ENCODE measurements around the gene GLIS2.

GLIS2 gene

DNA sequence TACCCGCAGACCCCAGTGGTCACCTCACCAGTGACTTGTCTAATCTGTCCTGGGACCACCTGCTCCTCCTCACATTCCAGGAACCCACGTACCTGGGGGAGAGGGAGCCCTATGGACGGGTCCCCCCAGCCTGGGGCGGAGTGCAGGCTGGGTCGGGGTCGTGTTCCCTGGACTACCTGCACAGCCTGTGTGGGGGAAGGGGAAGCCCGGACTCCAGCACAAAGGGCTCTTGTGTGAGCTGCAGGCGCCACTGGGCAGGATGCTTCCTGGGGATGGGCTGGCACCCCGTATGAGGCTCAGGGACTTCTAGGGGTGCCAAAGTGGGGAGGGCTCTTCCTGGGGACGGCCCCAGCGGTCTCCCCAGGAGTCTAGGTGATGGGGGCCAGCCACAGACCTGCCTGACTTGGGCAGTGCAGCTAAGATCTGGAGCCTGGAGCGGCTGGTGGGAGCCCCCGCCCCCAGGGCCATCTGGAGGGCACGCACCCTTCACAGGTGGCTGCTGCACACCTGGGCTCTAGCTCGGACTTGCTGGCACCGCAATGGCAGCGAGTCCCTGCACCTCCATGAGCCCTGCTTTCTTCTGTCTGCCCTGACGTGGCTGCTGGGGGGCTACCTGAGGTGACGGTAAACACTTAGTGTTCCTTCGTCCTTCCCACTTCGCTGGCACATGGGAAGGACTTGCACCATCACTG, 63.3 kb downstream of the GLIS2 start:
- DNase-seq (ENCODE audit: low read depth in 2 of 2) = no peak
- TF ChIP-seq, protein P1, sequence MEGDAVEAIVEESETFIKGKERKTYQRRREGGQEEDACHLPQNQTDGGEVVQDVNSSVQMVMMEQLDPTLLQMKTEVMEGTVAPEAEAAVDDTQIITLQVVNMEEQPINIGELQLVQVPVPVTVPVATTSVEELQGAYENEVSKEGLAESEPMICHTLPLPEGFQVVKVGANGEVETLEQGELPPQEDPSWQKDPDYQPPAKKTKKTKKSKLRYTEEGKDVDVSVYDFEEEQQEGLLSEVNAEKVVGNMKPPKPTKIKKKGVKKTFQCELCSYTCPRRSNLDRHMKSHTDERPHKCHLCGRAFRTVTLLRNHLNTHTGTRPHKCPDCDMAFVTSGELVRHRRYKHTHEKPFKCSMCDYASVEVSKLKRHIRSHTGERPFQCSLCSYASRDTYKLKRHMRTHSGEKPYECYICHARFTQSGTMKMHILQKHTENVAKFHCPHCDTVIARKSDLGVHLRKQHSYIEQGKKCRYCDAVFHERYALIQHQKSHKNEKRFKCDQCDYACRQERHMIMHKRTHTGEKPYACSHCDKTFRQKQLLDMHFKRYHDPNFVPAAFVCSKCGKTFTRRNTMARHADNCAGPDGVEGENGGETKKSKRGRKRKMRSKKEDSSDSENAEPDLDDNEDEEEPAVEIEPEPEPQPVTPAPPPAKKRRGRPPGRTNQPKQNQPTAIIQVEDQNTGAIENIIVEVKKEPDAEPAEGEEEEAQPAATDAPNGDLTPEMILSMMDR (IDR thresholded peaks at IDR 0.05; ENCODE audit: low read depth, low read length) = no peak
- H3K4me3 ChIP-seq (replicated peaks in 1 of 2; ENCODE audit: low read depth in 2 of 2, low read length in 2 of 2) = no peak overlapping the region

DNA sequence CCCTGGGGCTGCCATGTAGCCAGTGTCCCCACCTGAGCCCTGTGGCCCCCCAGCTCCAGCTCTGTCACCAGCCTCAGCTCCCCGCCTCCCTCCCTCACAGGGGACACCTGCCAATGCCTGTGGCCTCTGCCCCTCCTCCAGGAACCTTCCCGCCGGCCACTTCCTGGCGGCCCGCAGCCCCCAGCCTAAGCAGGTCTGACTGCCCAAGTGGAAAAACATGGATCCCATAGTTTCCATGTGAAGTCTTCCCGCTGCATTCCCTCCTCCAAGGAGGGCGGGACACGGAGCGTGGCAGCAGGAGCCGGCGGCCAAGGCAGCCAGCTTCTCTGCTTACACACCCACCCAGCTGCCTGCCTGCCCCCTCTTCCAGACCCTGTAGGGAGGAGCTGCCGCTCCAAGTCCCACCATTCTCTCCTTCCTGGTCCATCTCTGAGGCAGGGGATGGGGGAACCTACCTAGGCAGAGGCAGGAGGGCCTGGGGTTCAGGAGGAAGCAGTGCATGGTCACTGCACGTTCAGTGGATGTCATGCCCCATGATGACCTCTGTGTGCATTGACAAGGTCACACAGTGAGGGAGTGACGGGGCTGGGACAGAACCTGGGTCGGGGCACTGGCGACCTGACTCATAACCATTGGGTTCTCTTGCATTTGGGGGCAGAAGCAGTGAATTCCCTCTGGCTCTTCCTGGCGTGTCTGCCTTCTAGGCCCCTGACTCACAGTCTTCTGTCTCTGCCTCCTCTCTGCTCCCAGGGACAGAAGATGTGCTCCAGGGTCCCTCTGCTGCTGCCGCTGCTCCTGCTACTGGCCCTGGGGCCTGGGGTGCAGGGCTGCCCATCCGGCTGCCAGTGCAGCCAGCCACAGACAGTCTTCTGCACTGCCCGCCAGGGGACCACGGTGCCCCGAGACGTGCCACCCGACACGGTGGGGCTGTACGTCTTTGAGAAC, 64.5 kb downstream of the GLIS2 start:
- TF ChIP-seq, protein P1 (IDR thresholded peaks at IDR 0.05; ENCODE audit: low read depth, low read length) = no peak
- DNase-seq (ENCODE audit: low read depth in 2 of 2) = no peak
- no peak overlapping the region for H3K4me3 ChIP-seq (replicated peaks in 1 of 2; ENCODE audit: low read depth in 2 of 2, low read length in 2 of 2)

DNA sequence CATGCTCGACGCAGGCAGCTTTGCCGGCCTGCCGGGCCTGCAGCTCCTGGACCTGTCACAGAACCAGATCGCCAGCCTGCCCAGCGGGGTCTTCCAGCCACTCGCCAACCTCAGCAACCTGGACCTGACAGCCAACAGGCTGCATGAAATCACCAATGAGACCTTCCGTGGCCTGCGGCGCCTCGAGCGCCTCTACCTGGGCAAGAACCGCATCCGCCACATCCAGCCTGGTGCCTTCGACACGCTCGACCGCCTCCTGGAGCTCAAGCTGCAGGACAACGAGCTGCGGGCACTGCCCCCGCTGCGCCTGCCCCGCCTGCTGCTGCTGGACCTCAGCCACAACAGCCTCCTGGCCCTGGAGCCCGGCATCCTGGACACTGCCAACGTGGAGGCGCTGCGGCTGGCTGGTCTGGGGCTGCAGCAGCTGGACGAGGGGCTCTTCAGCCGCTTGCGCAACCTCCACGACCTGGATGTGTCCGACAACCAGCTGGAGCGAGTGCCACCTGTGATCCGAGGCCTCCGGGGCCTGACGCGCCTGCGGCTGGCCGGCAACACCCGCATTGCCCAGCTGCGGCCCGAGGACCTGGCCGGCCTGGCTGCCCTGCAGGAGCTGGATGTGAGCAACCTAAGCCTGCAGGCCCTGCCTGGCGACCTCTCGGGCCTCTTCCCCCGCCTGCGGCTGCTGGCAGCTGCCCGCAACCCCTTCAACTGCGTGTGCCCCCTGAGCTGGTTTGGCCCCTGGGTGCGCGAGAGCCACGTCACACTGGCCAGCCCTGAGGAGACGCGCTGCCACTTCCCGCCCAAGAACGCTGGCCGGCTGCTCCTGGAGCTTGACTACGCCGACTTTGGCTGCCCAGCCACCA, 65.4 kb downstream of the GLIS2 start:
- no peak overlapping the region for H3K4me3 ChIP-seq (replicated peaks in 1 of 2; ENCODE audit: low read depth in 2 of 2, low read length in 2 of 2)
- TF ChIP-seq, protein P1 (IDR thresholded peaks at IDR 0.05; ENCODE audit: low read depth, low read length) = no peak
- DNase-seq (ENCODE audit: low read depth in 2 of 2) = no peak

DNA sequence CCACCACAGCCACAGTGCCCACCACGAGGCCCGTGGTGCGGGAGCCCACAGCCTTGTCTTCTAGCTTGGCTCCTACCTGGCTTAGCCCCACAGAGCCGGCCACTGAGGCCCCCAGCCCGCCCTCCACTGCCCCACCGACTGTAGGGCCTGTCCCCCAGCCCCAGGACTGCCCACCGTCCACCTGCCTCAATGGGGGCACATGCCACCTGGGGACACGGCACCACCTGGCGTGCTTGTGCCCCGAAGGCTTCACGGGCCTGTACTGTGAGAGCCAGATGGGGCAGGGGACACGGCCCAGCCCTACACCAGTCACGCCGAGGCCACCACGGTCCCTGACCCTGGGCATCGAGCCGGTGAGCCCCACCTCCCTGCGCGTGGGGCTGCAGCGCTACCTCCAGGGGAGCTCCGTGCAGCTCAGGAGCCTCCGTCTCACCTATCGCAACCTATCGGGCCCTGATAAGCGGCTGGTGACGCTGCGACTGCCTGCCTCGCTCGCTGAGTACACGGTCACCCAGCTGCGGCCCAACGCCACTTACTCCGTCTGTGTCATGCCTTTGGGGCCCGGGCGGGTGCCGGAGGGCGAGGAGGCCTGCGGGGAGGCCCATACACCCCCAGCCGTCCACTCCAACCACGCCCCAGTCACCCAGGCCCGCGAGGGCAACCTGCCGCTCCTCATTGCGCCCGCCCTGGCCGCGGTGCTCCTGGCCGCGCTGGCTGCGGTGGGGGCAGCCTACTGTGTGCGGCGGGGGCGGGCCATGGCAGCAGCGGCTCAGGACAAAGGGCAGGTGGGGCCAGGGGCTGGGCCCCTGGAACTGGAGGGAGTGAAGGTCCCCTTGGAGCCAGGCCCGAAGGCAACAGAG, 66.3 kb downstream of the GLIS2 start:
- no peak for DNase-seq (ENCODE audit: low read depth in 2 of 2)
- TF ChIP-seq, protein P1 (IDR thresholded peaks at IDR 0.05; ENCODE audit: low read depth, low read length) = no peak
- no peak overlapping the region for H3K4me3 ChIP-seq (replicated peaks in 1 of 2; ENCODE audit: low read depth in 2 of 2, low read length in 2 of 2)

DNA sequence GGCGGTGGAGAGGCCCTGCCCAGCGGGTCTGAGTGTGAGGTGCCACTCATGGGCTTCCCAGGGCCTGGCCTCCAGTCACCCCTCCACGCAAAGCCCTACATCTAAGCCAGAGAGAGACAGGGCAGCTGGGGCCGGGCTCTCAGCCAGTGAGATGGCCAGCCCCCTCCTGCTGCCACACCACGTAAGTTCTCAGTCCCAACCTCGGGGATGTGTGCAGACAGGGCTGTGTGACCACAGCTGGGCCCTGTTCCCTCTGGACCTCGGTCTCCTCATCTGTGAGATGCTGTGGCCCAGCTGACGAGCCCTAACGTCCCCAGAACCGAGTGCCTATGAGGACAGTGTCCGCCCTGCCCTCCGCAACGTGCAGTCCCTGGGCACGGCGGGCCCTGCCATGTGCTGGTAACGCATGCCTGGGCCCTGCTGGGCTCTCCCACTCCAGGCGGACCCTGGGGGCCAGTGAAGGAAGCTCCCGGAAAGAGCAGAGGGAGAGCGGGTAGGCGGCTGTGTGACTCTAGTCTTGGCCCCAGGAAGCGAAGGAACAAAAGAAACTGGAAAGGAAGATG, 67.0 kb downstream of the GLIS2 start:
- TF ChIP-seq, protein P1 (IDR thresholded peaks at IDR 0.05; ENCODE audit: low read depth, low read length) = no peak
- no peak overlapping the region for H3K4me3 ChIP-seq (replicated peaks in 1 of 2; ENCODE audit: low read depth in 2 of 2, low read length in 2 of 2)
- DNase-seq (ENCODE audit: low read depth in 2 of 2) = no peak

All from cardiac fibroblast (primary cell).